ENCODE data around the gene CAPZB. TPM values are rescaled to one million over a fixed set of nuclear protein-coding genes. Genes with fewer than 3 reads are reported as not detected.

The CAPZB gene
- total RNA-seq, 1 experiment from 2014 or later = 491 TPM

DNA sequence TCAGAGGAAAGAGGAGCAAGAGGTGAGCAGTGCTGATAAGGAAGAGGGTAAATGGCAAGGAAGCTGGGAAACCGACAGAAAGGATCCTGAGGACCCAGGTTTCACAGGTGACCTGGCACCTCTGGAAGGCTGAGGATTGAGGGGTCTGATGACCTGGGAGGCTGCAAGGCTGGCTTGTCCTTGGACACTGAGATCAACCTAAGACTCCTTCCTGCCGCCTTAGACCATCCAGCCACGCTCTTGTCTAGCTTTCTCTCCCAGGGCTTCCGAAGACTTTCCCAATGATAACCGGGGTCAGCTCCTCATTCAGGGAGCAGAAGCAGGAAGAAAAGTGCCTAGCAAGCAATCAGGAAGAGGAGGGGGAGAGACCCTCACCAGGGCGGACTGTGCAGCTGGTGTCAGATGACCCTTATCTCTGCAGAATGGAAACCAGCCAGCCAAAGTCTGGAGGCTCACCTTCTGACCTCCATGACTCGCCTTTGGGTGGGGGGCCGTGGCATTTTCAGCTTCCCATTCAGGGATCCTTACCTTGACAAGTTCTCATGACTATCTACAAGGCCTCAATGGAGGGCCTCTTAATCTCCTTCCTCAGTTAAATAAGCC is 77.7 kb downstream of the CAPZB start:
- DNase-seq (ENCODE audit: low read depth, low spot score) (no peak), ATAC-seq (no peak)
- TF ChIP-seq TCF7L2 (IDR thresholded peaks at IDR 0.05; ENCODE audit: low read depth, low read length) (no peak), SIN3A (IDR thresholded peaks at IDR 0.05; ENCODE audit: borderline replicate concordance, insufficient read depth, low read depth, low read length) (no peak), CTCF (IDR thresholded peaks at IDR 0.05) (no peak), POLR2AphosphoS5 (IDR thresholded peaks at IDR 0.05; ENCODE audit: low read depth, low read length) (no peak)
- TF ChIP-seq, protein P1, sequence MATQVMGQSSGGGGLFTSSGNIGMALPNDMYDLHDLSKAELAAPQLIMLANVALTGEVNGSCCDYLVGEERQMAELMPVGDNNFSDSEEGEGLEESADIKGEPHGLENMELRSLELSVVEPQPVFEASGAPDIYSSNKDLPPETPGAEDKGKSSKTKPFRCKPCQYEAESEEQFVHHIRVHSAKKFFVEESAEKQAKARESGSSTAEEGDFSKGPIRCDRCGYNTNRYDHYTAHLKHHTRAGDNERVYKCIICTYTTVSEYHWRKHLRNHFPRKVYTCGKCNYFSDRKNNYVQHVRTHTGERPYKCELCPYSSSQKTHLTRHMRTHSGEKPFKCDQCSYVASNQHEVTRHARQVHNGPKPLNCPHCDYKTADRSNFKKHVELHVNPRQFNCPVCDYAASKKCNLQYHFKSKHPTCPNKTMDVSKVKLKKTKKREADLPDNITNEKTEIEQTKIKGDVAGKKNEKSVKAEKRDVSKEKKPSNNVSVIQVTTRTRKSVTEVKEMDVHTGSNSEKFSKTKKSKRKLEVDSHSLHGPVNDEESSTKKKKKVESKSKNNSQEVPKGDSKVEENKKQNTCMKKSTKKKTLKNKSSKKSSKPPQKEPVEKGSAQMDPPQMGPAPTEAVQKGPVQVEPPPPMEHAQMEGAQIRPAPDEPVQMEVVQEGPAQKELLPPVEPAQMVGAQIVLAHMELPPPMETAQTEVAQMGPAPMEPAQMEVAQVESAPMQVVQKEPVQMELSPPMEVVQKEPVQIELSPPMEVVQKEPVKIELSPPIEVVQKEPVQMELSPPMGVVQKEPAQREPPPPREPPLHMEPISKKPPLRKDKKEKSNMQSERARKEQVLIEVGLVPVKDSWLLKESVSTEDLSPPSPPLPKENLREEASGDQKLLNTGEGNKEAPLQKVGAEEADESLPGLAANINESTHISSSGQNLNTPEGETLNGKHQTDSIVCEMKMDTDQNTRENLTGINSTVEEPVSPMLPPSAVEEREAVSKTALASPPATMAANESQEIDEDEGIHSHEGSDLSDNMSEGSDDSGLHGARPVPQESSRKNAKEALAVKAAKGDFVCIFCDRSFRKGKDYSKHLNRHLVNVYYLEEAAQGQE (IDR thresholded peaks at IDR 0.05; ENCODE audit: insufficient read depth in 1 of 2, low read depth in 2 of 2, low read length in 1 of 2) = no peak
- H3K27ac ChIP-seq (ENCODE audit: low read length) = no peak overlapping the region
- POLR2A ChIA-PET = no interaction called here
- H3K36me3 ChIP-seq (ENCODE audit: control insufficient read depth, insufficient read depth, low read length) = no peaks in the 10 kb centered on the region
- CTCF ChIA-PET = no interaction called here
- intact Hi-C loops (cut with micrococcal nuclease; ENCODE audit: unreplicated experiment) (no loop called here), in situ Hi-C loops (cut with HindIII; ENCODE audit: low pct_unique_long_range_greater_than_20kb, low sequenced_read_pairs) (no loop called here)
- BruUV-seq (replicated peaks) = no TSS peak
- no peaks in the 10 kb centered on the region for H3K27me3 ChIP-seq (ENCODE audit: control insufficient read depth, insufficient read depth, low read length)
- H3K9me3 ChIP-seq (ENCODE audit: control insufficient read depth, insufficient read depth, low read depth, low read length) = no peaks in the 10 kb centered on the region
- peaks cover 19% of the 10 kb centered on the region for H3K4me1 ChIP-seq (ENCODE audit: control insufficient read depth, insufficient read depth, low read length)
- no peak overlapping the region for H3K4me3 ChIP-seq (ENCODE audit: low read depth in 2 of 2, low read length in 2 of 2)

DNA sequence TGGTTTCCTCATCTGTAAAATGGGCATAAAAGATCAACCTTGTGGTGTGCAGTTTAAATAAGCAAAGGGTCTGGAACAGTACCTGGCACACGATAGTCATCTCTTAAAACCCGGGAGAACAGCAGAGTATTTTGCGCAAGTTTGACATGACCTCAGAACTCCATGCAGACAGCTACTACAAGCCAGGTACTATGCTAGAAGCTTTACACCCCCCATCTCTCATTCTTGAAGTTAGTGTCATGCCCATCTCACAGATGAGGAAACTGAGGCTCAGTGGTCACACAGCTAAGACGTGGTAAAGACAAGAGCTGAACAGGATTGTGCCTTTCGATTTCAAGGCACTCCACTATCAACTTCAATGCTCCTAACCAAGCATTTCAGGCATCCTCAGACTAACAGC is 78.7 kb downstream of the CAPZB start:
- no peak for DNase-seq (ENCODE audit: low read depth, low spot score)
- H3K4me1 ChIP-seq (ENCODE audit: control insufficient read depth, insufficient read depth, low read length) = peaks cover 14% of the 10 kb centered on the region
- no peak overlapping the region for H3K4me3 ChIP-seq (ENCODE audit: low read depth in 2 of 2, low read length in 2 of 2)
- ATAC-seq = no peak
- no peaks in the 10 kb centered on the region for H3K36me3 ChIP-seq (ENCODE audit: control insufficient read depth, insufficient read depth, low read length)
- CTCF ChIA-PET = no interaction called here
- intact Hi-C loops (cut with micrococcal nuclease; ENCODE audit: unreplicated experiment) (no loop called here), in situ Hi-C loops (cut with HindIII; ENCODE audit: low pct_unique_long_range_greater_than_20kb, low sequenced_read_pairs) (no loop called here)
- no peak for TF ChIP-seq POLR2AphosphoS5 (IDR thresholded peaks at IDR 0.05; ENCODE audit: low read depth, low read length)
- no peak for TF ChIP-seq CTCF (IDR thresholded peaks at IDR 0.05)
- TF ChIP-seq, protein P1 (IDR thresholded peaks at IDR 0.05; ENCODE audit: insufficient read depth in 1 of 2, low read depth in 2 of 2, low read length in 1 of 2) = no peak
- no peak for TF ChIP-seq TCF7L2 (IDR thresholded peaks at IDR 0.05; ENCODE audit: low read depth, low read length)
- no peak for TF ChIP-seq SIN3A (IDR thresholded peaks at IDR 0.05; ENCODE audit: borderline replicate concordance, insufficient read depth, low read depth, low read length)
- H3K27me3 ChIP-seq (ENCODE audit: control insufficient read depth, insufficient read depth, low read length) = no peaks in the 10 kb centered on the region
- no TSS peak for BruUV-seq (replicated peaks)
- H3K9me3 ChIP-seq (ENCODE audit: control insufficient read depth, insufficient read depth, low read depth, low read length) = no peaks in the 10 kb centered on the region
- H3K27ac ChIP-seq (ENCODE audit: low read length) = no peak overlapping the region
- POLR2A ChIA-PET = interaction anchor here (0.6 kb wide), 1 partner anchor 10 kb away, joined by 10 read pairs; no protein-coding TSS in a partner anchor
